GM13977 (cell line): Measurements from ENCODE around the gene PDE4D.

Experiments used
- DNase-seq: peaks from one replicate; pipeline ENCODE4 v3.0.0; 2012; ENCODE audit warnings: low spot score
- in situ Hi-C: fragments of 300-500 bp; cut with MboI; formaldehyde crosslinking; loops from one replicate; pipeline ENCODE4 v1.12.0; 2022; ENCODE audit warnings: low sequenced_read_pairs, low pct_unique_long_range_greater_than_20kb, mixed read lengths, inconsistent platforms; ENCODE audit not compliant: unreplicated experiment
- TF ChIP-seq, protein P1 (sequence below): IDR thresholded peaks from 2 replicates; pipeline ENCODE4 v1.5.1; 2012; ENCODE audit warnings: mild to moderate bottlenecking, control low read depth; ENCODE audit not compliant: insufficient read depth; ENCODE audit errors: extremely low read depth, missing control alignments

The PDE4D gene

DNA sequence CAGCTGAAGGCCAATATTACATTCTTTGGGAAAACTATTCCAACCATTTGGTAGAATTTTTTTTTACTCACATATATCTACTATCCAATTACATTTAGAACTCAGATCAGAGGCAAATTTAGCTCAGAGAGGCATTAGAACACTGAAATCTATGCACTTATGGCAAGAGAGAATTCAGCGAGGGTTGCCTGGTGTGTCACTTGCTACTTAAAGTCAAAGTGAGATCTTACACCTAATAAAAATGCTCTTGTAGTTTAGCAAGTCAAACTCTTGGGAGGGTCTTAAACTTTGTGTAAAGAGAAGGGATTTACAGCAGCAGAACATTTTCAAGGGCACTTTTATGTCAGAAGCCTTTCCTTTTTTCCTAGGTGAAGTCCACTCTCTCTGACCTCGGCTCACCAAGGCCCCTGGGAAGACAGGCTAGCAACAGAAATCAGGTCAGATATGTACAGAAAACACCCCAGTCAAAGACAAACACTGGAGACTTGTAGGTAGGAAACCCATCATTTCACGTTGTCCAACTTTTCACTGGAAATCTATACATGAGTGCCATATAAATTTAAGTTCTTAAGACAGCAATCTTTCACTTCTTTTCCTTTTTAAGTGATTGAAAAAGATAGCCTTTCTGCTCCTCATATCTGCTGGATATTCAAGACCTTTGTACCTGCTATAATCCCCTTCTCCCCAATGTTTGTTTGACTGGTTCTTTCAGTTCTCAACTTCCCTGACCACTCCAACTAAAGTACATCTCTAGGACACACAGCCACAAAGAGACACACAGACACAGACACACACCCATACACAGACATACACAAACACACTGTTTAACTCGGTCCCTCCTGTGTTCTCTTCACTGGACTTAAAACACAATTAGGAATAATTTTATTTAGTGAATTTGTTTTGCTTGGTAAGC lies 635.8 kb downstream of the PDE4D start:
- DNase-seq, result no peak
- TF ChIP-seq, protein P1, sequence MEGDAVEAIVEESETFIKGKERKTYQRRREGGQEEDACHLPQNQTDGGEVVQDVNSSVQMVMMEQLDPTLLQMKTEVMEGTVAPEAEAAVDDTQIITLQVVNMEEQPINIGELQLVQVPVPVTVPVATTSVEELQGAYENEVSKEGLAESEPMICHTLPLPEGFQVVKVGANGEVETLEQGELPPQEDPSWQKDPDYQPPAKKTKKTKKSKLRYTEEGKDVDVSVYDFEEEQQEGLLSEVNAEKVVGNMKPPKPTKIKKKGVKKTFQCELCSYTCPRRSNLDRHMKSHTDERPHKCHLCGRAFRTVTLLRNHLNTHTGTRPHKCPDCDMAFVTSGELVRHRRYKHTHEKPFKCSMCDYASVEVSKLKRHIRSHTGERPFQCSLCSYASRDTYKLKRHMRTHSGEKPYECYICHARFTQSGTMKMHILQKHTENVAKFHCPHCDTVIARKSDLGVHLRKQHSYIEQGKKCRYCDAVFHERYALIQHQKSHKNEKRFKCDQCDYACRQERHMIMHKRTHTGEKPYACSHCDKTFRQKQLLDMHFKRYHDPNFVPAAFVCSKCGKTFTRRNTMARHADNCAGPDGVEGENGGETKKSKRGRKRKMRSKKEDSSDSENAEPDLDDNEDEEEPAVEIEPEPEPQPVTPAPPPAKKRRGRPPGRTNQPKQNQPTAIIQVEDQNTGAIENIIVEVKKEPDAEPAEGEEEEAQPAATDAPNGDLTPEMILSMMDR, result no peak
- in situ Hi-C loops, result no loop called here

DNA sequence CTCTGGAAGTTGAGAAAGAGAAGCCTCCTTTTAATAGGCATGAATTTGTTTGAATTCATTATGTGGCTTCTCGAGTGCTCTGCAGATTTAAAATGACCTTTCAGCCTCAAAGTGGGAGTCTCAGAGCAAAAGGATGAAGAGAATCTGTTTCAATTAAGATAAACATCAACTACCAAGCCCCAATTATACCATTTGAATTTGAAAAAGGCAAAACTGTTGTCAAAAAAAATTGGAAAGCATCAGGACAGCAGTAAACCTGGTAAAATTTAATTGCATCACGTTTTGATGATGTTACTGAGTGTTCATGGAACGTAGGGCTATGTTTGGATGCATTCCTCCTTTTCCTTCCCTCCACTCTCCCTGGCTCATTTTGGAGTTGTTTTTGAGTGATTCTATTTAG lies 637.2 kb downstream of the PDE4D start:
- TF ChIP-seq, protein P1, result no peak
- in situ Hi-C loops, result no loop called here

DNA sequence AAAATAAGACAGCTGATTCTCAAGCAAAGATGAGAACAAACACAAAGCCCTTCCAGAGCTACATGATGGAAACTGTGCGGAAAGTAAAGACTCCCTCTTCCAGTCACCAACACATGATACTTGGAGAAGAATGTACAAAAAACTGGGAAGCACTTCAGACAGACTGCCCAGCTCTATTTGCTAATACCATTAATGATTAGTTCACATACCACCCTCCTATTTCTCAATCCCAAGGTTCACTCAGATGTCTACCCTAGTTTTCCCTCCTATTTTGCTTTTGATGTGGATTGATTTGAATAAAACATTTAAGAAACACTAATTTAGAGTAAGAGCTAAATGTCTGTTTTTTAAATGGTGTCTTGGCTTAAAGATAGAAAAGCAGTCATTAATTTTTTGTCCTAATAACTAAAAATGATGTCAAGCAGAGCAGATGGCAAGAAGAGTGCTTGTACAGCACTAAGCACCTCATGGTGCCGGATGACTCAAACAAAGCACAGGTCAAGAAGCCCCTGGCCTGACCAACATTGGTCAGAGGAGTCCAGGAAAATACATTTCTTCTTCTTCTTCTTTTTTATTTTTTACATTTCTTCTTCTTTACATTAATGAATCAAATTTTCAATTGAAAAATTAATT lies 639.4 kb downstream of the PDE4D start:
- DNase-seq, result no peak
- TF ChIP-seq, protein P1, result no peak
- in situ Hi-C loops, result no loop called here

More for the DNA sequence above, 637.2 kb downstream of the PDE4D start:
- no peak for DNase-seq

DNA sequence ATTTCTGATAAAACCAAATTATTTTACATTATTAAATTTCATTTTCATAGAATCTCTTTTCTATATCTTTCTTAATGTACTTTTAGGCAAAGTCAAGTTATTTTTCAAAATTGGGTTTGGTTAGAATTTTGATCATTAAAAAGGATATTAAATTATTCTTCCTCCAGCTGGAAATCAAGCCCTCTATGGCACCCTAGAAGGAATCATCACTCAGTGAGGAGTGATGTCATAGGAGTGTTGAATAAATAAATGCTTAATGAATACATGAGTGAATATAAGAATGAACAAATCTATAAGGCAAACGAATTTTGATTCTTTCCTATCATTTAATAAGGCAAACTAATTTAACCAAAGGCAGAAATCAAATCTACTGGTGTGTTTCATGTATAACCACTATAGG lies 639.9 kb downstream of the PDE4D start:
- in situ Hi-C loops, result no loop called here
- TF ChIP-seq, protein P1, result no peak
- no peak for DNase-seq

DNA sequence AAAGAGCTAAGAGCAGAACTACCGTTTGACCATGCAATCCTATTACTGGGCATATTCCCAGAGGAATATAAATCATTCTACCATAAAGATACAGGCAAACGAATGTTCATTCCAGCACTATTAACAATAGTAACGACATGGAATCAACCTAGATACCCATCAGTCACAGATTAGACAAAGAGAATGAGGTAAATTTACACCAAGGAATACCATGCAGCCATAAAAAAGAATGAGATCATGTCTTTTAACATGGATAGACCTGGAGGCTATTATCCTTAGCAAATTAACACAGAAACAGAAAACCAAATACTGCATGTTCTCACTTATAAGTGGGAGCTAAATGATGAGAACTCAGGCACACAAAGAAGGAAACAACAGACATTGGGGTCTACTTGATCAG lies 641.9 kb downstream of the PDE4D start:
- in situ Hi-C loops, result no loop called here
- no peak for DNase-seq
- TF ChIP-seq, protein P1, result no peak

DNA sequence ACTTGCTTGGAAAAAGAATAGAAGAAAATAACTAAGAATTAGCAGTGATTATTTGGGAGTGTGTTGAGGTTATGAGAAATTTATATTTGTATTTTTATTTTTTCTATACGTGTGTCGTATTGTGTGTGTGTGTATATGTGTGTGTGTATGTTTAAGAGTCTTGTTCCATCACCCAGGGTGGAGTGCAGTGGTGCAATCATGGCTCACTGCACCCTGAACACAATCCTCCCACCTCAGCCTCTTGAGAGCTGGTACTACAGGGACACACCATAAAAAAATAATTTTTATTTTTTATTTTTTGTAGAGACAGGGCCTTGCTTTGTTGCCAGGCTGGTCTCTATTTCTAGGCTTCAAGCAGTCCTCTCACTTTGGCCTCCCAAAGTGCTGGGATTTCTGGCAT lies 643.8 kb downstream of the PDE4D start:
- DNase-seq, result no peak
- TF ChIP-seq, protein P1, result no peak
- in situ Hi-C loops, result no loop called here
